Inferior parietal cortex (tissue), 1 donor: ENCODE results near the gene GALNT10.

Experiments used
- DNase-seq: peaks from one replicate; pipeline ENCODE4 v3.0.0-alpha.2; 2016; ENCODE audit errors: extremely low spot score

GALNT10 gene

GRCh38 chr5:154236536-154237375 is 46.2 kb downstream of the GALNT10 start:
- no peak for DNase-seq

DNA sequence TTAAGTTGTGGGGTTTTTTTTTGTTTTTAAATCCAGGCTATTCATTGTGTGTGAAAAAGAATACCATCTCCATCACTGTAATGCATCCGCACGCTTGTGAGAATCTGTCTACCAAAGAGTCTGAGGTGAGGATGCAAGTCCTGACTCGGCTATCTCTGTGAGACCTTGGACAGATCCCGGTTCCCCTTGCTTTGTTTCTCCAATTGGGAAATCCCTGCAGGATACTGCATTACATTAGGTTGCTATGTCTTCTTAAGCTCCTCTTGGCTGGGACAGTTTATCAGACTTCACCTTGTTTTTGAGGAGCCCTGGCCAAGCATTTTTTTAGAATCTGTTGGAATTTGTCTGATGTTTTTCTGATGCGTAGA is 46.8 kb downstream of the GALNT10 start:
- DNase-seq, result no peak

DNA sequence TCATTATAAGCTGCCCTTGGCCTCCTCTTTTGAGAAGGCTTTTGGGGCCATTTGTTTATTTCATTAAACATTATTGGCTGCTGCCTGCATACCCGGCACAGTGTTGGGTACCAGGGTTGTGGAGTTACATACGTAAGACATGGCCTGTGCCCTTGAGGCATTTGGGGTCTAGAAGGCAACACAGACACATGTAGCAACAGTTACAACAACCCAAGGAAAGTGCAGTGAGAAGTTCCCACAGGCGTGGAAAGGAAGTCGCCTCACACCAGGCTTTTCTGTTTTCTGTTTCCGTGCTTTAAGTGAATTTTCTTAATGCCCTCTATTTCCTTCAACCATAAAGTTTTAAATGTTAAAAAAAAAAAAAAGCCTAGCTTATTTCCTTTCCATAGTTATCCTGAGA is 47.4 kb downstream of the GALNT10 start:
- DNase-seq, result no peak

- no peak for DNase-seq
Measured at GRCh38 chr5:154238776-154239481, 48.4 kb downstream of the GALNT10 start.

DNA sequence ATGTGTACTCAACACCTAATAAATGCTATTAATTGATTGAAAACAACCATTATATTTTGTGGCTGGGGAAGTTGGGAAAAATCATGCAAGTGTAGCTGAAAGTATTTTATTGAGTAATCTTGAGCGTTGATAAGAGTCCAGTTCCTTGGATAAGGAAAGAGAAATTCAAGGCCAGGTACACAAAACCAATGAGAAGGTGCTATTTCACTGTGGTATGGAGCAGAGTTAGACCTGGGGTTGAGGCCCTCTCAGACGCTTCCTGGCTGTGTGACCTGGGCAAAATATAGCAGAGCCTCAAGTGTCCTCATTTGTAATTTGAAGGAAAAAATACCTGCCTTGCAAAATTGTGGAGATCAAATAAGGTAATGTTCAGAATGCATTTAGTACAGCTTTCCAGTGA is 50.1 kb downstream of the GALNT10 start:
- DNase-seq, result no peak

GRCh38 chr5:154241021-154241420 is 50.5 kb downstream of the GALNT10 start:
- no peak for DNase-seq

GRCh38 chr5:154242442-154242841 is 51.9 kb downstream of the GALNT10 start:
- no peak for DNase-seq

DNA sequence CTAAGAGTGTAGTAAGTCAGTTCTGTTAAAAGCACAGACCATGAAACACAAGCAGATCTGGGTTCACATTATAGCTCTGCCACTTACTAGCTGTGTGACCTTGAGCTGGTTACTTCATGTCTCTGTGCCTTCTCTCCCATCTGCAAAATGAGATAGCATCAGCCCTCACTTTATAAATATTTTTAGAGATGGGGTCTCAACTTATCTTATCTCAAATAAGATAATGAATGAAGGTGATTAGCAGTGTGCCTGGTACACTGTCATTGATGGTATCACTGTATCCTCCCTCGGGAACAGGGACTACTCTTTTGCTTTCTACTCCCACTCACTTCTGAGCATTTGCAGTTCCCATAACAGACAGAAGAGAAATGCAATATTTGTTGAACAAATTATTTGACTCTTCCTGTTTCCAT is 52.4 kb downstream of the GALNT10 start:
- DNase-seq, result no peak

DNA sequence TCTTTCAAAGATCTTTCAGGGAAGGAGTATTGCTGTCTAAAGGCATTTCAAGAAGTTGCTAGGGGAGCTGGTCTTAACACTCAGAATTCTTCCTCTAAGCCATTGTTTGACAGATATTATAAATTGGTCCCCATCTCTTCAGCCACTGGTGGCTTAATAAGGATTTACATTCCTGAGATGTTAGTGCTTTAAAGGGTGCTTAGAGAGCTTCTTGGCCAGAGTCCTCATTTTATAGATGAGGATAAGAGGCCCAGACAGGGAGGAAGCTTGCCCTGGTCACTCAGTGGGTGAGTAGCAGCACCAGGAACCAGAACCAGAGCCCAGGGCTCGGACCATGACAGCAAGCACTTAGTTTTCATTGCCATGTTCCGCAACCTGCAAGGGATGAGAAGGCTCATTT is 53.2 kb downstream of the GALNT10 start:
- DNase-seq, result no peak

GRCh38 chr5:154244476-154244875 is 53.9 kb downstream of the GALNT10 start:
- no peak for DNase-seq

- DNase-seq, result no peak
Measured at GRCh38 chr5:154248691-154249090, 58.2 kb downstream of the GALNT10 start.

GRCh38 chr5:154249826-154250225 is 59.3 kb downstream of the GALNT10 start:
- DNase-seq, result no peak

GRCh38 chr5:154251529-154251928 is 61.0 kb downstream of the GALNT10 start:
- DNase-seq, result no peak

DNA sequence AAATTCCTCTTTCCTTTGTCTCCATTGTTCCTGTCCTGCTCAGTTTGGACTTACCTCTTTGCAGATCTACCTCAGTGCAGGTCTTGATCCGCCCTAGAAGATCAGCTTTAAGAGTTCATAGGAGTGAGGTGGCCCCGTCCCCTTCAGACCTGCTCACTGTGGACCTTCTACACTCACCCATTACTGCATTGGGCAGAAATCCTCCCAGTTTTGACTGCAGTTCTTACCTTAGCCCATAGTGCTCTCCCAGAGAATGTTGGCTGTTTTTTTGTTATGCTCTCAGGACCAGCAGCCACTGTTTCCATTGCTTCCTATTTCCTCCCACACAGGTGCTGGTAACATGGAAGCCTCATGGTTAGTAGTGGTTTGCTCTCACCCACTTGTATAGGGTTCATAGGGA is 63.3 kb downstream of the GALNT10 start:
- no peak for DNase-seq

GRCh38 chr5:154254896-154255295 is 64.4 kb downstream of the GALNT10 start:
- DNase-seq, result no peak

DNA sequence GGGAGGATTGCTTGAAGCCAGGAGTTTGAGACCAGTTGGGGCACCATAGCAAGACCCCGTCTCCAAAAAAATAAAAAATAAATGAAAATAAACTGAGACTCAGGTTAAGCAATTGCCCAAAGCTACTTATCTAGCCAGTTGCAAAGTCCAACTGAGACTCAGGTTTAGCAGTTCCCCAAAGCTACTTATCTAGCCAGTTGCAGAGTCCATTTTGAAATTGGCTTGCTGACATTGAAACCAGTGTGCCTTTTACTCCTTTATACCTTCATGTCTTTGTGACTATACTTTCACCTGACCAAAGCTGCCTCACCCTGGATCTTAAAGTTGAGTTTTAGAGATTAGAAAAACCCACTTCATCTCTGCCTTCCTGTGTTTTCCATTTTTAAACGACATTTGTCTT is 66.5 kb downstream of the GALNT10 start:
- DNase-seq, result no peak

- DNase-seq, result no peak
Measured at GRCh38 chr5:154258531-154259217, 68.1 kb downstream of the GALNT10 start.

- no peak for DNase-seq
Measured at GRCh38 chr5:154260224-154260927, 69.8 kb downstream of the GALNT10 start.

DNA sequence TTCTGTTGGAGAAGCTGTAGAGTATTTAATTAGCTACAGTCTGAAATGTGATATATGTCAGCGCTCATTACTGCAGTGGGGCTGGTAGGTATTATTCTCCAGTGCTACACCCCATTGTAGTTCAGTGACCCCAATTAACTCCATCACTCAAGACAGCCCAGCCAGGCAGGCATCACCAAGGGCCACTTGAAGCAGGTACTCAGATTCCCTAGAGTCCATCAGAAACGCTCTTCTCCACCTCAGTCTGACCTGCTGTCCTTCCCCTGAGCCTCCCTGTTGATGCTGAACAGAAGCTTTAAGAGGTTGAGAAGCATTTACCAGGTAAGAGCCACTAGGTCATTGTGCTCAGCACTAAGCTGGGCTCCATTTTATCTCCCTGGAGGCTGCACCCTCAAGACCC is 71.8 kb downstream of the GALNT10 start:
- no peak for DNase-seq

GRCh38 chr5:154264549-154265196 is 74.1 kb downstream of the GALNT10 start:
- DNase-seq, result no peak

- DNase-seq, result no peak
Measured at GRCh38 chr5:154265197-154265773, 74.8 kb downstream of the GALNT10 start.
